CD4-positive, alpha-beta T cell (primary cell): Measurements from ENCODE around the gene TLE2. TPM values are rescaled to one million over a fixed set of nuclear protein-coding genes. Genes with fewer than 3 reads are reported as not detected.
A peak's percentile ranks its signal among the peaks of the same experiment; 100 is the strongest.

Experiments used
- ATAC-seq: fragments of 200-7000 bp; cut with Tn5 transposase; one replicate; pipeline ENCODE4 v1.10.0; 2022; ENCODE audit warnings: mild to moderate bottlenecking; ENCODE audit not compliant: poor library complexity
- CTCF ChIA-PET: fragments of 350-600 bp; sonication (Branson Sonifier 250); formaldehyde crosslinking; loops from one replicate; lab custom pipeline; 2021; ENCODE audit warnings: antibody characterized with exemption, inconsistent platforms; lab: Charles Lee
- POLR2A ChIA-PET: fragments of 350-600 bp; sonication (Branson Sonifier 250); formaldehyde crosslinking; loops from one replicate; lab custom pipeline; 2021; ENCODE audit warnings: antibody characterized with exemption, inconsistent platforms; lab: Charles Lee
- DNase-seq, 14 experiments: peaks; one replicate each; pipeline ENCODE4 v3.0.0-alpha.2; 2013 to 2020; ENCODE audit warnings: mixed read lengths in 2 of 14
- H3K27ac ChIP-seq, 2 donors: one replicate each; pipeline versions ENCODE4 v1.5.1 to v1.7.0; 2013; ENCODE audit warnings: low read length in 2 of 2, low read depth in 1 of 2, mild to moderate bottlenecking in 1 of 2
- H3K27me3 ChIP-seq, 2 experiments: 1 replicate in 1 of 2; 2 replicates in 1 of 2; pipeline versions ENCODE4 v1.6.1 to v1.7.0; 2013; ENCODE audit warnings: low read length in 2 of 2, control low read depth in 1 of 2, mild to moderate bottlenecking in 1 of 2, moderate library complexity in 1 of 2; ENCODE audit not compliant: insufficient read depth in 2 of 2, control insufficient read depth in 1 of 2
- H3K36me3 ChIP-seq: one replicate; pipeline ENCODE4 v1.6.1; 2013; ENCODE audit warnings: low read length, control low read depth; ENCODE audit not compliant: insufficient read depth
- H3K4me1 ChIP-seq: one replicate; pipeline ENCODE4 v1.6.1; 2013; ENCODE audit warnings: low read length, control low read depth; ENCODE audit not compliant: insufficient read depth
- H3K4me3 ChIP-seq: one replicate; pipeline ENCODE4 v1.5.1; 2013; ENCODE audit warnings: mild to moderate bottlenecking, low read length, moderate library complexity
- H3K9me3 ChIP-seq, 2 experiments: 1 replicate in 1 of 2; 2 replicates in 1 of 2; pipeline versions ENCODE4 v1.6.1 to v1.7.0; 2013; ENCODE audit warnings: low read length in 2 of 2, mild to moderate bottlenecking in 2 of 2, control low read depth in 1 of 2, moderate library complexity in 1 of 2; ENCODE audit not compliant: control insufficient read depth in 1 of 2, insufficient read depth in 1 of 2
- H3K27ac Mint-ChIP-seq: one replicate; pipeline ENCODE4 v1.8.0; 2020; ENCODE audit warnings: mixed read lengths
- H3K27me3 Mint-ChIP-seq: one replicate; pipeline ENCODE4 v1.8.0; 2021; ENCODE audit warnings: mixed read lengths
- H3K36me3 Mint-ChIP-seq: one replicate; pipeline ENCODE4 v1.8.0; 2021; ENCODE audit warnings: low read depth, mixed read lengths
- H3K4me1 Mint-ChIP-seq: one replicate; pipeline ENCODE4 v1.8.0; 2021; ENCODE audit warnings: low read depth, mixed read lengths
- H3K4me3 Mint-ChIP-seq: one replicate; pipeline ENCODE4 v1.8.0; 2020; ENCODE audit warnings: mild to moderate bottlenecking, mixed read lengths
- H3K9me3 Mint-ChIP-seq: one replicate; pipeline ENCODE4 v1.8.0; 2020; ENCODE audit warnings: mixed read lengths
- CTCF ChIP-seq: fragments of 200-600 bp; IDR thresholded peaks from one replicate; pipeline ENCODE4 v1.8.0; 2022; ENCODE audit warnings: antibody characterized with exemption, mild to moderate bottlenecking
- intact Hi-C, 2 experiments: fragments of 100-400 bp; cut with DNase I in 1 of 2; cut with micrococcal nuclease in 1 of 2; formaldehyde crosslinking; loops; one replicate each; pipeline versions ENCODE4 v1.15.1 to v1.9.0; 2023 to 2025; cut with DNase I, micrococcal nuclease
- total RNA-seq, 174 experiments: library from RNA in 2 of 174; stranded (reverse) in 2 of 174; gene quantifications; one replicate each; pipeline ENCODE4 v1.2.3 and lab custom pipeline; 2021 to 2026

Gene TLE2
- total RNA-seq, 2 experiments from 2014 or later = 23.9 to 25.0 TPM

DNA sequence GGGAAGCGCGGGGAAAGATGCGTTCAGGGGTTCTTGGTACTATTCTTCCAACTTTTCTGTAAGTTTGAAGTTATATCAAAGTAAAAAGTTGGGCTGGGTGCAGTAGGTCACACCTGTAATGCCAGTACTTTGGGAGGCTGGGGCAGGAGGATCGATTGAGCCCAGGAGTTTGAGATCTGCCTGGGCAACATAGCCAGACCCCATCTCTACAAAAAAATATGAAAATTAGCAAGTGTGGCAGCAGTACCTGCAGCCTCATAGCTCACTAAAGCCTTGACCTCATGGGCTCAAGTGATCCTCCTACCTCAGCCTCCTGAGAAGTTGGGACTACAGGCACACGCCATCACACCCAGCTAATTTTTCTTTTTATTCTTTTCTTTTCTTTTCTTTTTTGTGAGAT is 71.9 kb downstream of the TLE2 start:
- POLR2A ChIA-PET = no interaction called here
- Mint-ChIP-seq H3K36me3 (no peaks in the 10 kb centered on the region), H3K27ac (no peak overlapping the region), H3K9me3 (no peaks in the 10 kb centered on the region), H3K4me1 (peaks cover 4% of the 10 kb centered on the region), H3K4me3 (no peak overlapping the region), H3K27me3 (peaks cover 2% of the 10 kb centered on the region)
- Histone ChIP-seq H3K4me1 (peaks cover under 1% of the 10 kb centered on the region), H3K27me3 (no peaks in the 10 kb centered on the region), H3K27ac (no peak overlapping the region), H3K36me3 (no peaks in the 10 kb centered on the region), H3K4me3 (no peak overlapping the region), H3K9me3 (no peaks in the 10 kb centered on the region)
- CTCF ChIA-PET = interaction anchor here (1.3 kb wide), 1 partner anchor 151 kb away, joined by 5 read pairs; no protein-coding TSS in a partner anchor
- no peak for ATAC-seq
- no peak for DNase-seq
- TF ChIP-seq CTCF = no peak
- intact Hi-C loops = loop anchor here in 1 of 2 experiments (10.0 kb wide), 2 partner anchors 318 to 478 kb away; no protein-coding TSS in a partner anchor

- Mint-ChIP-seq H3K4me1 (peaks cover 25% of the 10 kb centered on the region), H3K4me3 (no peak overlapping the region), H3K36me3 (peaks cover 8% of the 10 kb centered on the region), H3K27ac (no peak overlapping the region), H3K9me3 (no peaks in the 10 kb centered on the region), H3K27me3 (no peaks in the 10 kb centered on the region)
- DNase-seq (no peak), ATAC-seq (no peak)
- ChIA-PET POLR2A (interaction anchor here (0.6 kb wide), 1 partner anchor 1718 kb away, joined by 3 read pairs; no protein-coding TSS in a partner anchor), CTCF (no interaction called here)
- intact Hi-C loops = loop anchor here in 1 of 2 experiments (5.0 to 10.0 kb wide), 3 partner anchors 234 to 482 kb away; partner anchors contain the start of gene NCLN
- Histone ChIP-seq H3K4me3 (no peak overlapping the region), H3K36me3 (no peaks in the 10 kb centered on the region), H3K4me1 (peaks cover 12% of the 10 kb centered on the region), H3K9me3 (no peaks in the 10 kb centered on the region), H3K27me3 (no peaks in the 10 kb centered on the region), H3K27ac (no peak overlapping the region)
- TF ChIP-seq CTCF = no peak
Observed at GRCh38 chr19:2952953-2953481, 76.1 kb downstream of the TLE2 start.

- Histone ChIP-seq H3K4me3 (peak overlapping the region; percentile 82), H3K9me3 (no peaks in the 10 kb centered on the region), H3K27ac (peak overlapping the region; percentile 97 to 98), H3K27me3 (no peaks in the 10 kb centered on the region), H3K4me1 (peaks cover 16% of the 10 kb centered on the region), H3K36me3 (no peaks in the 10 kb centered on the region)
- Mint-ChIP-seq H3K9me3 (no peaks in the 10 kb centered on the region), H3K4me1 (peaks cover 25% of the 10 kb centered on the region), H3K27me3 (no peaks in the 10 kb centered on the region), H3K36me3 (peaks cover 8% of the 10 kb centered on the region), H3K27ac (peak overlapping the region; percentile 96), H3K4me3 (peak overlapping the region; percentile 95)
- intact Hi-C loops = loop anchor here (1.0 to 10.0 kb wide), 6 partner anchors 50 to 484 kb away; partner anchors contain the start of genes NCLN (in 2 of the 2), TLE5 (in 1 of the 2) and ZNF57 (in 1 of the 2)
- peak; percentile 95 for ATAC-seq
- peak; percentile 100 for DNase-seq
- no peak for TF ChIP-seq CTCF
- ChIA-PET POLR2A (interaction anchor here (0.6 to 2.3 kb wide), 33 partner anchors 9 to 1297 kb away, joined by 3 to 25 read pairs (median 4); partner anchors contain the start of genes AP3D1, MRPL54, NCLN and S1PR4), CTCF (interaction anchor here (0.7 to 2.6 kb wide), 19 partner anchors 8 to 402 kb away, joined by 3 to 26 read pairs (median 4); partner anchors contain the start of gene ZNF555)
Observed at GRCh38 chr19:2950286-2951124, 78.6 kb downstream of the TLE2 start.
